HG03066 (cell line): ENCODE data around the gene SCGB3A2.
"Not testable (repeated sequence)": the region's sequence is repeated elsewhere in the genome, so short reads cannot be mapped to it uniquely, and the experiment has no call there.

Experiments used
- ATAC-seq: cut with Tn5 transposase; IDR thresholded peaks from one replicate; pipeline ENCODE4 v1.9.1; 2021; ENCODE audit warnings: low read depth; ENCODE audit not compliant: unreplicated experiment

The SCGB3A2 gene

GRCh38 chr5:147860641-147861025 is 17.9 kb upstream of the SCGB3A2 start:
- ATAC-seq = no peak

GRCh38 chr5:147863454-147864158 is 14.9 kb upstream of the SCGB3A2 start:
- ATAC-seq = no peak

GRCh38 chr5:147869112-147869511 is 9.4 kb upstream of the SCGB3A2 start:
- no peak for ATAC-seq

GRCh38 chr5:147869892-147870291 is 8.6 kb upstream of the SCGB3A2 start:
- not testable (repeated sequence) for ATAC-seq

GRCh38 chr5:147871980-147872549 is 6.4 kb upstream of the SCGB3A2 start:
- ATAC-seq = not testable (repeated sequence)

- ATAC-seq = not testable (repeated sequence)
Observed at GRCh38 chr5:147872744-147873435, 5.6 kb upstream of the SCGB3A2 start.

GRCh38 chr5:147874118-147874875 is 4.2 kb upstream of the SCGB3A2 start:
- not testable (repeated sequence) for ATAC-seq

- no peak for ATAC-seq
Observed at GRCh38 chr5:147874910-147875367, 3.6 kb upstream of the SCGB3A2 start.

GRCh38 chr5:147876141-147876540 is 2.4 kb upstream of the SCGB3A2 start:
- no peak for ATAC-seq

GRCh38 chr5:147876626-147877025 is 1.9 kb upstream of the SCGB3A2 start:
- no peak for ATAC-seq

GRCh38 chr5:147879784-147880183 is 1.3 kb downstream of the SCGB3A2 start:
- ATAC-seq = no peak

GRCh38 chr5:147880487-147880886 is 2.0 kb downstream of the SCGB3A2 start:
- no peak for ATAC-seq

GRCh38 chr5:147882586-147883313 is 4.2 kb downstream of the SCGB3A2 start:
- ATAC-seq = no peak

- ATAC-seq = no peak
Observed at GRCh38 chr5:147887026-147887627, 8.6 kb downstream of the SCGB3A2 start.

GRCh38 chr5:147887930-147888329 is 9.4 kb downstream of the SCGB3A2 start:
- no peak for ATAC-seq

GRCh38 chr5:147892696-147893296 is 14.3 kb downstream of the SCGB3A2 start:
- no peak for ATAC-seq

GRCh38 chr5:147893820-147894219 is 15.3 kb downstream of the SCGB3A2 start:
- ATAC-seq = no peak

- ATAC-seq = no peak
Observed at GRCh38 chr5:147895864-147896263, 17.4 kb downstream of the SCGB3A2 start.

- ATAC-seq = no peak
Observed at GRCh38 chr5:147898875-147899401, 20.4 kb downstream of the SCGB3A2 start.
